GM21423 (cell line): ENCODE results near the gene MGMT.
A peak's percentile ranks its signal among the peaks of the same experiment; 100 is the strongest.

Source experiments
- ATAC-seq: cut with Tn5 transposase; IDR thresholded peaks from one replicate; pipeline ENCODE4 v1.9.1; 2021; ENCODE audit warnings: mild to moderate bottlenecking, moderate library complexity; ENCODE audit not compliant: unreplicated experiment

The MGMT gene

DNA sequence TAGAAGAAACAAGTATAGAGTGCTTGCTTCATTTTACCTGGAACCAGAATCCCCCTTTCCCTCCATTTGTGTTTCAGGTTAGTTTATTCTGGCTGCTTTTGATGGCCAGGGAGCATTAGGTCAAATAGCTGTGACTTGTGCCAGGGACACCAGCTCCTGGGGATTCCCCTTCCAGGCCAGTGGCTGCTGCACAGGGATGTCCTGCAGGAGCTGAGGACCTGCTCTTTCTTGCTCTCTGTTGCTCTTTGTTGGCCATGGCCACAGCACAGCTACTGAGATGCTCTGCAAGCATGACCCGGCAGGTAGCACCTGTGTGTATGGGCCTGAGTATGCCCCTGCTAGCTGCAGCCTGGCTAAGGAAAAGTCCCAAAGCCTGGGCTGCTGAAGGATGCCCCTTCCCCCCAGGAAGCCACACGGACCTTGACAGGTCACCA is 288.1 kb downstream of the MGMT start:
- ATAC-seq: no peak

DNA sequence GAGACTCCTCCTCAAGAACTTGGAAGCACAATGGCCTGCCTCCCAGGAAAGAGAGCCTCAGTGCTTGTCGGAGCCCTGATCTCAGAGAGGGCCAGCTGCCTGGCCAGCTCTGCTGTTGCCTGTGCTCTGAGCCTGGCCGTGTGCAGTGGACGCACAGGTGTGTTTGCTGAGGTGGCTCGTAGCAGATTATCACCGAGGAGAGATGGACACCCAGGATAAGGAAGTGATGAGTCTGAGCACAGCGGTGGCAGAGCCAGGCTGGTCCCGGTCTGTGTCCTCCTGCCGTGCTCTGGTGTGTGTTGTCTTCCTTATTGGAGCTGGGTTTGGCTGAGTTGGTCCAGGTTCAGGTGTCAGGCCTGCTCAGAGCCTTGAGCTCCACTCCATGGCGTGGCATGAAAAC is 288.6 kb downstream of the MGMT start:
- ATAC-seq: no peak

DNA sequence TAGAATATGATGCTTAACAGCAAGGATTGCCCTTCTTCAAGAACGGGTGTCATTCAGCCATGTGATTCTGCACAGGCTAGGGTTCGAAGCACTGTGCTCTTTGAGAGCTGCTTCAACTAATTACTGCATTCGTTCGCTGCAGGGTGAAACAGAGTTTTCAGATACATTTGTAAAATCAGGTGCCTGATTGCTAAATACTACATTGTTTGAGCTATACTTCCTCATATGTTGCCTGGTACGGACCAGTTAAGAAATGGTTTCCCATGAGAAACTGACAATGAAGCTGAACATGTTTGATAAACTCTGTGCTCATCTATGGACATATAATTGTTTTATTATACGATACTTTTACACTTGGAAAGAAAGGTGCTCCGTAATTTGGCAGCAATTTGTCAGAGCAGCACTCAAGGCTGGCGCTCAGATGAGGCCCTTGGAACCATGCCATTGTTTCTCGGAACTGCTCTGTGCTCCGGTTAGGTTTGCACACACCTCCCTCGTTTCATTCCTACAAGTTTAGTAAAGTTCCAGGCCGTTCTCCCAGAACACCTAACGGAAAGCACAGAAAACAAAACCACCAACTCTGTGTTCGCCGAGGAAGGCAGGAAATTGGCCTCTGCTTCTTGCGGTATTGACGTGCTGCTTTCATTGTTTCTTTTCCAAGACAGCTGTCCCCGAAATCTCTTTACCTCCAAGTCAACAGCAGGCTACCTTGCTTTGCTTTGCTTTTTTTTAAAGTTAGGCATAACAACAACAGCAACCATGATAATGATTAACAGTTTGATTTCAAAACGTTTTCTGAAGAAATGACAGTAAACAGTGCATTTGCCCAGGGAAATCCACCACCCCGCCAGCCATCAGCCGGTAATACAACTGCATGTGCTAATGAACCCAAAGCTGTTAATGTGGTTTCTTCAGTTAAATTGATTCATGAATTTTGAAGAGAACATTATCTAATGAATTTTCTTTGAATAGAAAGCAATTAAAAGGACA is 290.2 kb downstream of the MGMT start:
- ATAC-seq: peak; percentile 52

DNA sequence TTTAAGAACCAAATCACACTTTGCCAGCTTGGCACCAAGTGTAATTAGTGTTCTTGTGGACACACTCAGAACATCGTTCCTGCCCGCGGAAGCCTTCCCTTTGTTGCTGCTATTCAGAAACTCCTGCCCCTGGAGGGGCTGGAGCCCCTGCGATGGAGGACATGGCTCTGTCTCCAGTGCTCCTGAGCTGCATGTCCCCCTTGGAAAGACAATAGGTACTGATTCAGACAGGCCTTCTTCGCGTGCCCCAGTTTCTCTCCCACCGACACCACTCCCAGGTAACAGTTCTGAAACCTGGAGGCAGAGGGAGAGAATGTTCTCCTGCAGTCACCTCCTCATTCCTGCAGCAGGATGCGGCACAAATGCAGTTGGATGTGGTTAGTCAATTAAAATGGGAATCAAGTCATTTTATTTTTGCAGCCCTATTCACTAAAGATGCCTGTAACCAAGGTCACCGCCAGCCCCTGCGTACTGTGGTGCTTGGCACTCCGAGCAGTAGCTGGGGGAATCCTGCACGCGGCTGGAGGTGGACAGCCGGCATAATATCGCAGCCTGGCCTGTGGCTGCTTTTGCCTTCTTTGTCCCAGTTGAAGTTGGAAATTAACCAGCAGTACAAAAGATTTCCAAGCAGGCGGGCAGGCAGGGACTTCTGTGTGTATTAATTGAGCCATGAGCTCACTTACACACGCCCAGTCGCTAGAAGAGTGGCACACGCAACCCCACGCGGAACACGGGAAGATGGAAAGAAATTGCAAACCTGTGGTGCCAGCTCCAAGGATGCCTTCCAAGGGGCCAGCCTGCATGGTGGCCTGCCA is 291.4 kb downstream of the MGMT start:
- no peak for ATAC-seq

DNA sequence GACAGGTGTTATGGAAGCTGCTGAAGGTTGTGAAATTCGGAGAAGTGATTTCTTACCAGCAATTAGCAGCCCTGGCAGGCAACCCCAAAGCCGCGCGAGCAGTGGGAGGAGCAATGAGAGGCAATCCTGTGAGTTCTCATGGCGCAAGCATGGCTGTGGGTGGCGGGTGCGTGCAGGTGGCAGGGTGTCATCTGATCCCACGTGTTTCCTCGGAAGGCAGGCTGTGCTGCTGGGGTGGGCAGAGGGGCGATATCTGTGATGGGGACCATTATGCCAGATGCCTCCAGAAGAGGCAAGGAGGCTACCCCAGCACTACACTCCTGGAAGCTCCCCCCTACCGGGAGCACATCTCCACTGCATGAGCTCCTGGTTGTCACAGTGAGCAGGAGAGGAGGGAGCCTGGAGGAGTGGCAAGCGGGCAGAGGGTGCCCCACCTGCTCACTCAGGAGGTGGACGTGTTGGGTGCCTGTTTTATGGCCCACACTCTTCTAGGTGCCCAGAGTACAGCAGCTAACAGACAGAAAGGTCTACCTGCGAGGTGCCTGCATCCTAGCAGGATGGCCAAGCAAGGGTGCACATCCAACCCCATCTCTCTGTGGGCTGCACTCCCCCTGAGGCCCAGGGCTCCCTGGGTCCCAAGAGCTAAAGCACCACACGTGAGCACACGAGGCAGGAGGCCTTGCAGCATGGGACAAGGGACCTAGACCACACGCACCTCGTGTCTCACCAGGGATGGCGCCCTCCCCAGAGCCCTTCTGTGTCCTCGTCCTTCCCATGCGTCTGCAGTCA is 292.4 kb downstream of the MGMT start:
- no peak for ATAC-seq

DNA sequence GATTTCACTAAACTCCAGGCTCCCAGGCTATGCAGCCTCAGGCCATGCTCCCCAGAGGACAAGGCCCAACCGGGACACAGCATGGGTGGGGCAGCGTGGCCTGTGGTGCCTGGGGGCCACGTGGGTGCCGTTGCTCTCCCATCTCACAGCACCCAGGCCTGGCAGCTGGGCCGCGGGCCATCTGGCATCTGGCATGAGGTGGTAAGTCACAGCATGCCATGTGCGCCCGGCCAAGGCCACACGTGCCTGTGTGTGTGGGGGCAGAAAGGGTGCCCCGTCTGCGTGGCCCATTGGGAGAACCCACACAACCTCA is 292.9 kb downstream of the MGMT start:
- ATAC-seq: no peak

GRCh38 chr10:129760416-129760815 is 293.4 kb downstream of the MGMT start:
- no peak for ATAC-seq

DNA sequence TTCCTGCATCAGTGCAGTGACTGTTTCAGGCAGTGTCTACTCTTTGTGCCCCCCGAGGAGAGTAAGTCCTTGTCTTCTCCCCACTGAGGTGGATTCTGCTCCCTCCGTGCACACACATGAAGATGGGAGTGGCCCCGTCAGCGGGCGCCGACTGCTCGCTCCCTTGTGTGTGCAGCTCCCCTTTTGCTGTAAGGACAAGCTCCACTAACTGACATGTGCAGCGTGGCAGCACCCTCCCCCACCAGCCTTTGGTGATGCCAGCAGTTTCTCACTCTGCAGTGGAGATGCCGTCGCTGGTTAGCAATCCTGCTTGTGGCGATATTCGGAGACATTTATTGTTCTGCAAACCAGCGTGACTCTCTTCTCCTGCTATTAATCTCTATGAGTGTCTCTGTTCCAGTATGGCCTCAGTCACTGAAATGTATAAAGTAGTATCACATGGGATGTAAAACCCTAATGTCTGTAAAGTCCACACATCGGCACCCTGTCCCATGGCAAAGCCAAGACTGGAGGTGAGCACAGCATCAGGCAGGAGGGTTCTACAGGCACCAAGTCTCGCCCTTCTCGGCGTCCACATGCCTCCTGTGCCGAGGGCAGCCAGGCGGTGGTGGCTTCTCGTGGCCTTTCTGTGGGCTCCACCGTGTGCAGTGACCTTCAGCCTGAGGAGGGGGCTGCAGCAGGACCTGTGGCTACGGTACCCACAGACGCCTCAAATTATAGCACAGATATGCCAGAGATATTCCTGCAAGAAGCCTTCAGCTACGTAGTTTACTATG is 294.3 kb downstream of the MGMT start:
- ATAC-seq: no peak

DNA sequence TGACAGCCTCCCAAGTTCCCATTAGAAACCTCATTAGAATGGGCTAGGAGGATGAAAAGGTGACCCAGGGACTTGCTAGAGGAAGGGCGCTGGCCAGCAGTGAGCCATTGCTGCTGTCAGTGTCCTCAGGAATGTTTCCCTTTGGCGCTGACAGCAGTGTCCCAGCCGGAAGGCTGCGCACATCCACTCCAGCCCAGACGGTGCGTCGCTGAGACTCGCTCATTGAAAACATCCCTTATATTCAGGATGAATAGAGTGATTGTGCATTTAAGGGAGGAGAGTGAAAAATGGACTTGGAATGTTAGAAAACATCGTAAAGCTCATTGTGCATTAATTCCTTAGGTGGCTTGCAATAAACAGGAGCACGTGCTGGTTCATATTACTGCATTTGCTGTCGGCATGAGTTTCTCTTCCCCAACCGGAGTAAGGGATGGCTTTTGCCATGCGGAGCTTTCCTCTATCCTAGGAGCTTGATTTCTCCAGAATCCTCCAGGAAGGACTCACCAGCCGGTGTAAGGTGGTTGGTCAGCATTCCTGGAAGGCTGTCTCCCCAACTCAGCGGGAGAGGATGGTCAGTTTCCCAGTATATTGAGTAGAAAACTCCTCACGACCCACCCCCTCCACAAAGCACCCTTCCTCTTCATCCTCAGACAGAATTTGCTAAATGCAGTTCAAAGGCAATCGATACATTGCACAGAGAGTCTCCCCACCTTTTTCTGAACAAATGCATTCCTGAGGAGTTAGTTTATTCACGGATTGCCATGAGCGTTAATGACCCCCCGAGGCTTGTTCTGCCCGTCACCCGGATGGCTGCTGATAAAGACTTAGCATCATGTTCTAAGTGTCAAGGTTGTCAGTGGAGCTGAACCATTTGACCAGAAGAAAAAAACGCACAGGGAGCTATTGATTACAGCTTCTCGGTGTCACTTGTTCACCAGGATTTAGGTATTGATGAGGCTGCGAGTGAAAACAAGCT is 295.2 kb downstream of the MGMT start:
- no peak for ATAC-seq

- no peak for ATAC-seq
These were observed 297.2 kb downstream of the MGMT start for GRCh38 chr10:129764011-129764900.

DNA sequence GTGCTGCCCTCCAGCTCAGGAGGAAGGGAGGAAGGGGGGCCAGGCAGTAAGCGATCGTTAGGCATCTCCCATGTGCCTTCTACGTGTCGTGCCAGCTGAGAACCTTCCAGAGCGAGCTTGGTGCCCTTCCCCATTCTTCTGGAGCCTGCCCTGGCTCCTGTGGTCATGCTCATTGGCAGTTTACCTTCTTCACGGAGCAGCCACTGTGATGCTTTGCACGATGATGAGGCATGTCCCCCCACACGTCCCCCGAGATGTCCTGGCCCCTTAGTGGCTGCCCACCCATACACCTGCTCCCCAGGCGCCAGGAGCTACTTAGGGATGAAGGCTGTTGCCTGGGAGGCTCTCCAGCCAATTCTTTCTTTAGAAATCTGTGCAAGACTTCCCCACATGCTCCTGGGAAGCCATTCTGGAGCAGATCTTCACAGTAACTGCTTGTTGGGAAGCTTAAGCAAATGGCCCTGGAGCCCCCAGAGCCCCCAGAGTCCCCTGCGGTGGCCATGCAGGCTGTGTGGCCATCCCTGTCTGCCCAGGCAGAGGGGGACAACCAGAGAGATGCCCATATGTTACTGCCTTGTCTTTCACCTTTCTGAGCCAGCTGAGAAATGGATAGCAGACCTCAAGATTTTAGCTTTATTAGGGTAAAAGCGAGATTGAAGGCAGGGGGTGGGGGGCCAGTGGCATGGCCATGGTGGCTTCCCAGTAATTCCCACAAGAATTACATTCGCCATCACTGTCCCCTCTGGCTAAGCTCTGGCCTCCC is 298.0 kb downstream of the MGMT start:
- ATAC-seq: no peak

- ATAC-seq: no peak
These were observed 298.9 kb downstream of the MGMT start for GRCh38 chr10:129765664-129766550.

GRCh38 chr10:129766611-129767550 is 299.8 kb downstream of the MGMT start:
- ATAC-seq: no peak

DNA sequence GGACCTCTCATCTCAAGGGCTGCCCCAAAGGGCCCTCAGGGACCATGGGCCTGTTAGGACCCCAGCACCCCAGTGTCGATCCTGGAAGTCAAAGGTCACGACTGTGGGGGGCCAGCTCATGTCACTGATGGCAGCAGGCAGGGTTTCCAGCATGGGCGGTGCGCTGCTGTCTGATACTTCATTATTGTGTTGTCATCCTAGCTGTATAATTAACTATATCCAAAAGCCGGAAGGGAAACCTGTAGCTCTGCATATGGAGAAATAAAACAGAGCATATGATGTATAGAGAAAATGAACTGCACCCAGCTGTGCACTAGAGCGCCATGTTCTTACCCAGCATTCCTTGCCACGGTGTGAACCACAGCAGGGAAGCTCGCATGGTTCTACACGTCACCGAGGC is 300.7 kb downstream of the MGMT start:
- no peak for ATAC-seq
